CD14-positive monocyte (primary cell): ENCODE measurements around the gene LCP1. TPM values are rescaled to one million over a fixed set of nuclear protein-coding genes. Genes with fewer than 3 reads are reported as not detected.

Source experiments
- DNase-seq, 3 donors: peaks; one replicate each; pipeline ENCODE4 v3.0.0-alpha.2; 2011 to 2022
- H2AFZ ChIP-seq: 2 replicates; pipeline ENCODE4 v1.6.0; 2012; ENCODE audit warnings: mild to moderate bottlenecking, low read depth, low read length, inconsistent platforms; ENCODE audit not compliant: insufficient read depth, poor library complexity, severe bottlenecking
- H3K27ac ChIP-seq, 2 donors: 1 replicate in 1 of 2; 2 replicates in 1 of 2; pipeline ENCODE4 v1.5.1; 2012 to 2013; ENCODE audit warnings: low read length in 2 of 2, control low read depth in 1 of 2, inconsistent platforms in 1 of 2, low read depth in 1 of 2, mild to moderate bottlenecking in 1 of 2
- H3K27me3 ChIP-seq, 2 donors: one replicate each; pipeline versions ENCODE4 v1.6.0 to v1.6.1; 2011 to 2013; ENCODE audit warnings: low read length in 2 of 2; ENCODE audit not compliant: control insufficient read depth in 2 of 2, insufficient read depth in 2 of 2
- H3K36me3 ChIP-seq, 2 donors: replicated peaks in 1 of 2; 1 replicate in 1 of 2; 2 replicates in 1 of 2; pipeline versions ENCODE4 v1.5.1 to v1.6.1; 2012 to 2013; ENCODE audit warnings: low read length in 2 of 2, control low read depth in 1 of 2, inconsistent platforms in 1 of 2, mild to moderate bottlenecking in 1 of 2; ENCODE audit not compliant: insufficient read depth in 2 of 2, control insufficient read depth in 1 of 2
- H3K4me1 ChIP-seq, 2 donors: 1 replicate in 1 of 2; 2 replicates in 1 of 2; pipeline versions ENCODE4 v1.5.1 to v1.6.1; 2012 to 2013; ENCODE audit warnings: low read length in 2 of 2, control low read depth in 1 of 2, inconsistent platforms in 1 of 2, mild to moderate bottlenecking in 1 of 2, moderate library complexity in 1 of 2; ENCODE audit not compliant: insufficient read depth in 2 of 2, control insufficient read depth in 1 of 2
- H3K4me2 ChIP-seq: replicated peaks from 2 replicates; pipeline ENCODE3; 2012; ENCODE audit warnings: low read length, moderate library complexity, mild to moderate bottlenecking; ENCODE audit not compliant: poor library complexity, severe bottlenecking; ENCODE audit errors: extremely low read depth
- H3K4me3 ChIP-seq, 3 experiments: fragments of 200-600 bp in 1 of 3; sonication (generic) in 1 of 3; replicated peaks in 1 of 3; 1 replicate in 2 of 3; 2 replicates in 1 of 3; pipeline ENCODE4 v1.5.1; 2011 to 2013; ENCODE audit warnings: low read length in 3 of 3, mild to moderate bottlenecking in 3 of 3, control low read depth in 2 of 3, low read depth in 2 of 3, inconsistent platforms in 1 of 3, moderate library complexity in 1 of 3
- H3K79me2 ChIP-seq: 2 replicates; pipeline ENCODE4 v1.6.0; 2012; ENCODE audit warnings: mild to moderate bottlenecking, control low read depth, inconsistent platforms, low read length, moderate library complexity; ENCODE audit not compliant: insufficient read depth
- H3K9ac ChIP-seq: 2 replicates; pipeline ENCODE4 v1.6.0; 2017; ENCODE audit warnings: low read length, mild to moderate bottlenecking; ENCODE audit not compliant: insufficient read depth, poor library complexity, severe bottlenecking
- H3K9me3 ChIP-seq, 2 donors: replicated peaks in 1 of 2; 1 replicate in 1 of 2; 2 replicates in 1 of 2; pipeline versions ENCODE4 v1.5.1 to v1.6.1; 2012 to 2013; ENCODE audit warnings: low read length in 2 of 2, control low read depth in 1 of 2; ENCODE audit not compliant: control insufficient read depth in 1 of 2, insufficient read depth in 1 of 2
- H4K20me1 ChIP-seq: 2 replicates; pipeline ENCODE4 v1.6.0; 2012; ENCODE audit warnings: mild to moderate bottlenecking, low read length, control low read depth, moderate library complexity; ENCODE audit not compliant: insufficient read depth
- H3K27ac Mint-ChIP-seq, 7 donors: one replicate each; pipeline ENCODE4 v1.8.0; 2020; ENCODE audit warnings: mild to moderate bottlenecking in 7 of 7, mixed read lengths in 7 of 7, moderate library complexity in 6 of 7, inconsistent platforms in 2 of 7
- H3K27me3 Mint-ChIP-seq, 3 donors: one replicate each; pipeline ENCODE4 v1.8.0; 2021 to 2022; ENCODE audit warnings: low read depth in 3 of 3, mild to moderate bottlenecking in 3 of 3, mixed read lengths in 3 of 3, moderate library complexity in 3 of 3, inconsistent platforms in 1 of 3
- H3K36me3 Mint-ChIP-seq, 2 donors: one replicate each; pipeline ENCODE4 v1.8.0; 2020; ENCODE audit warnings: mixed read lengths in 2 of 2, inconsistent platforms in 1 of 2, mild to moderate bottlenecking in 1 of 2
- H3K4me1 Mint-ChIP-seq: one replicate; pipeline ENCODE4 v1.8.0; 2020; ENCODE audit warnings: mild to moderate bottlenecking, mixed read lengths
- H3K4me3 Mint-ChIP-seq, 2 donors: one replicate each; pipeline ENCODE4 v1.8.0; 2020; ENCODE audit warnings: mild to moderate bottlenecking in 2 of 2, mixed read lengths in 2 of 2, moderate library complexity in 1 of 2
- H3K9me3 Mint-ChIP-seq, 7 donors: one replicate each; pipeline ENCODE4 v1.8.0; 2020 to 2022; ENCODE audit warnings: mixed read lengths in 7 of 7, mild to moderate bottlenecking in 6 of 7, moderate library complexity in 6 of 7, inconsistent platforms in 2 of 7
- CTCF ChIP-seq: fragments of 200-600 bp; IDR thresholded peaks from one replicate; pipeline ENCODE4 v1.8.0; 2022; ENCODE audit warnings: antibody characterized with exemption, mild to moderate bottlenecking
- WGBS: methylation state at CpG from one replicate; pipeline ENCODE4 v1.1.5; 2013; ENCODE audit warnings: missing lambda C conversion rate; ENCODE audit not compliant: insufficient coverage; 5-methylcytosine and 5-hydroxymethylcytosine counted together
- intact Hi-C, 2 donors: fragments of 100-400 bp; cut with micrococcal nuclease; formaldehyde crosslinking; loops; one replicate each; pipeline versions ENCODE4 v1.15.0 to v1.15.1; 2023
- polyA plus RNA-seq, 3 donors: library from polyadenylated mRNA; depleted of rRNA in 1 of 3; unstranded in 2 of 3; stranded (reverse) in 1 of 3; fragments of 300-500 nt in 2 of 3; fragments of >200 nt in 1 of 3; fragmentation: Illumina TruSeq in 2 of 3; gene quantifications; 1 replicate in 2 of 3; 2 replicates in 1 of 3; pipeline ENCODE4 v1.2.3, GENCODE V29; 2012 to 2021

The LCP1 gene
- polyA plus RNA-seq, 3 donors, result 653 to 2,003 (median 1,636) TPM

- Mint-ChIP-seq H3K36me3 (peaks cover 88 to 100% of the 10 kb centered on the region in 2 donors), H3K27me3 (peaks cover 0 to 1% (median 0%) of the 10 kb centered on the region in 3 donors), H3K27ac (peak overlapping the region in 1 of 7 donors; percentile 57), H3K4me1 (no peaks in the 10 kb centered on the region), H3K9me3 (no peaks in the 10 kb centered on the region), H3K4me3 (no peak overlapping the region)
- DNase-seq, result no peak
- no peak for TF ChIP-seq CTCF
- no peaks in the 10 kb centered on the region for H3K9me3 ChIP-seq
- no peak overlapping the region for H3K4me2 ChIP-seq
- peaks cover 100% of the 10 kb centered on the region in 2 donors for H3K36me3 ChIP-seq
- H4K20me1 ChIP-seq, result peaks cover 100% of the 10 kb centered on the region
- H3K27me3 ChIP-seq, result no peaks in the 10 kb centered on the region
- H3K4me3 ChIP-seq, result no peak overlapping the region
- no peaks in the 10 kb centered on the region for H3K4me1 ChIP-seq
- WGBS, result 100% methylated on average over 1 of the region's 2 CpGs
- no peak overlapping the region for H3K9ac ChIP-seq
- intact Hi-C loops, result no loop called here
- no peak overlapping the region for H2AFZ ChIP-seq
- peak overlapping the region in 1 of 2 donors; percentile 52 for H3K27ac ChIP-seq
- H3K79me2 ChIP-seq, result peaks cover 77% of the 10 kb centered on the region
These were observed 44.2 kb downstream of the LCP1 start for GRCh38 chr13:46137627-46138317.

GRCh38 chr13:46136688-46137087, 45.3 kb downstream of the LCP1 start:
- no CpG with 5 or more reads among the region's 4 CpGs for WGBS
- peaks cover 88 to 100% of the 10 kb centered on the region in 2 donors for H3K36me3 Mint-ChIP-seq
- DNase-seq, result no peak
- no peaks in the 10 kb centered on the region for H3K4me1 Mint-ChIP-seq
- no peak overlapping the region for H3K9ac ChIP-seq
- peaks cover 100% of the 10 kb centered on the region in 2 donors for H3K36me3 ChIP-seq
- no peaks in the 10 kb centered on the region for H3K9me3 Mint-ChIP-seq
- no peaks in the 10 kb centered on the region for H3K4me1 ChIP-seq
- H3K27me3 ChIP-seq, result no peaks in the 10 kb centered on the region
- peaks cover 0 to 1% (median 0%) of the 10 kb centered on the region in 3 donors for H3K27me3 Mint-ChIP-seq
- H2AFZ ChIP-seq, result no peak overlapping the region
- peaks cover 100% of the 10 kb centered on the region for H4K20me1 ChIP-seq
- peak overlapping the region in 2 of 7 donors; percentile 68 for H3K27ac Mint-ChIP-seq
- H3K4me3 Mint-ChIP-seq, result no peak overlapping the region
- no peak overlapping the region for H3K4me2 ChIP-seq
- H3K9me3 ChIP-seq, result no peaks in the 10 kb centered on the region
- intact Hi-C loops, result no loop called here
- peak overlapping the region in 1 of 2 donors; percentile 20 for H3K27ac ChIP-seq
- H3K4me3 ChIP-seq, result no peak overlapping the region
- peaks cover 78% of the 10 kb centered on the region for H3K79me2 ChIP-seq
- TF ChIP-seq CTCF, result no peak
